H4 (cell line): ENCODE measurements around the gene ZDHHC8. TPM values are rescaled to one million over a fixed set of nuclear protein-coding genes. Genes with fewer than 3 reads are reported as not detected.

ENCODE experiments used
- DNase-seq: peaks from one replicate; pipeline ENCODE4 v3.0.0-alpha.2; 2015; ENCODE audit warnings: low spot score
- total RNA-seq: library from RNA; depleted of rRNA; stranded (reverse); fragments of >200 nt; shearing (Covaris generic); gene quantifications from 2 replicates; pipeline ENCODE4 v1.2.3, GENCODE V29; 2014; rRNA removed

The ZDHHC8 gene
- 4.3 and 6.9 TPM in 2 replicates for total RNA-seq

DNA sequence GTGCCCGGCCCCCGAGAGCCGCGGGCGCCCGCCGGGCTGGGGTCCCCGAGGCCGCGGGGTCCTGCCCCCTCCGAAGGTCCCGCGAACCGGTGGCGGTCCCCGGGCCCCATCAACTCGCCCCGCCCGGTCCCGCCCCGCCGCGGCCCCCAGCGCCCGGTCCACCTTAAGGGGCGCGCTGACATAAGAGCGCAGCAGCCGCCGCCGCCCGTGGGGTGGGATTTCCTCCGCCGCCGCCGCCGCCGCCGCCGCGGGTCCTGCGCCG lies at the start of gene ZDHHC8:
Gene ZDHHC8, plus strand, starts transcription at position 208 of the 262 bp plus-strand sequence. CDS start 144 bp downstream, outside the sequence.
- DNase-seq, result no peak

- no peak for DNase-seq
These were observed 48.3 kb upstream of the ZDHHC8 start for GRCh38 chr22:20083157-20083890.

- DNase-seq, result no peak
These were observed 47.6 kb upstream of the ZDHHC8 start for GRCh38 chr22:20083891-20084546.

- no peak for DNase-seq
These were observed 46.8 kb upstream of the ZDHHC8 start for GRCh38 chr22:20084547-20085413.

- DNase-seq, result no peak
These were observed 46.0 kb upstream of the ZDHHC8 start for GRCh38 chr22:20085651-20086050.

- DNase-seq, result no peak
These were observed 45.5 kb upstream of the ZDHHC8 start for GRCh38 chr22:20086101-20086599.

DNA sequence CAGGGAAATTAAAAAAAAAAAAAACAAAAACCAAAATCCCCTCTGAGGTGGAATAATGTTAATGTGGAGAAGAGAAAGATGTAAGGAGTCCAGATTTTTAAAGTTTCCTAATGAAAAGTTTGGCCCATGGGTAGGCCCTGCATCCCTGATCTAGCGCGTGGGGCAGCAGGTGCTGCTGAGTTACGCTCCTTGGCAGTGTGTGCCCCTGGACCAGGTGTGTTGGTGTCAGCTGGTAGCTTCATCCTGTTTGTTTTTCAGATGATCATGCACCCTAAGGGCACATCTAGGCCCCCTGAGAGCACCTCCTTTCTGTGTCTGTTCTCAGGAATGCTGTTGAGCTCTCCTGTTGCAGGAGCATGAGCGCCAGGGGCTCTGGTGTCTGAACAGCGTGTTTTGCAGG lies 44.8 kb upstream of the ZDHHC8 start:
- no peak for DNase-seq

GRCh38 chr22:20087319-20088262 lies 44.0 kb upstream of the ZDHHC8 start:
- DNase-seq, result no peak

- DNase-seq, result no peak
These were observed 43.3 kb upstream of the ZDHHC8 start for GRCh38 chr22:20088263-20088648.

- no peak for DNase-seq
These were observed 42.2 kb upstream of the ZDHHC8 start for GRCh38 chr22:20089226-20089976.

GRCh38 chr22:20089977-20090729 lies 41.5 kb upstream of the ZDHHC8 start:
- no peak for DNase-seq

GRCh38 chr22:20090730-20091240 lies 40.8 kb upstream of the ZDHHC8 start:
- DNase-seq, result no peak

DNA sequence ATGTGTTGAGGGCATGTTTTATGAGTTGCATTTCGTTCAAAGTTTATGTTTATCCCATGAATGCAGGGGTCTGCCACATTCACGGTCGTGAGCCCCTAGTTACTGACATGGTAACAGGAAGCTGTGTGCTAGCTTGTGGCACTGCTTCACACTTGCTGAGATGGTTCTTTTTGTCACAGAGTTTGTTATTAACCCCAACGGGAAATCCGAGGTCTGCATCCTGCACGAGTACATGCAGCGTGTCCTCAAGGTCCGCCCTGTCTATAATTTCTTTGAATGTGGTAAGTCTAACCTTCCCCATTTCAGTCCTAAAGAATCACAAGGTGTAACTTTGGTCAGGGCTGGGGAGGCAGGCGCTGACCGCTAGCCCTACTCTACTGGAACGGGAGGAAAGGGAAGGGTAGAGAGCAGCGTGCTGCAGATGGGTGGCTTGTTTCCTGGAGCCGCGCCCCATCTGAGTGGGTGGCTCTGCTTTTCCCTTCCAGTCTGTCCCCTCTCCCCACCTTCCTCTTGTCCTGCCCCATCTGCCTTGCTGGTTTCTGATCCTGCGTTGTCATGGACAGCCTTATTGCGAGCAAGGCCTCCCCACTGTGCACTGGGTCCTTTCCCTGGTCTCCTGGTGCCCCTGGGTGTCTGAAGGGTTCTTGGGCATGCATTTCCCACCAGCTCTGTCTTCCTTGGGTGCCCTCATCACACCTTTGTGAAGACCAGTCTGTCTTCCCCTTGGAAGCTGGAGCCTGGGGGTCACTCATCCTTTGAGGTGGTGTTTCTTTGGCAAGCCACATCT lies 39.7 kb upstream of the ZDHHC8 start:
- no peak for DNase-seq

DNA sequence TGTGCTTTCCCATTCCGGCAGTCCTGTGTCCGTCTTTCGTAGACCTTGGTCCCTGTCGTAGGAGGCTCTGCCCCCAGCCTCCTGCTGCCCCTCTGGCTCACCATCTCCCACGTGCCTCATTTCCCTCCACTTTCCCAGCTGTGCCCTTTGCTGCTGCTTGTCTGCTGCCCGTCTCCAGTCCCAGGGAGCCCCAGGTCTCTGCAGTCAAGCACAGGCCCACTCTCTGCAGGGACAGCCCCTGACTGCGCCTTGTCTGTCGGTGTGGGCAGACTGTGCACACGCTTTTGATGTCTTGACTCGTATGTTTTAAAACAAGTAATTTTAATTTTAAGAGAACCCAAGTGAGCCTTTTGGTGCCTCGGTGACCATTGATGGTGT lies 39.1 kb upstream of the ZDHHC8 start:
- no peak for DNase-seq

GRCh38 chr22:20093418-20094196 lies 38.0 kb upstream of the ZDHHC8 start:
- DNase-seq, result no peak

DNA sequence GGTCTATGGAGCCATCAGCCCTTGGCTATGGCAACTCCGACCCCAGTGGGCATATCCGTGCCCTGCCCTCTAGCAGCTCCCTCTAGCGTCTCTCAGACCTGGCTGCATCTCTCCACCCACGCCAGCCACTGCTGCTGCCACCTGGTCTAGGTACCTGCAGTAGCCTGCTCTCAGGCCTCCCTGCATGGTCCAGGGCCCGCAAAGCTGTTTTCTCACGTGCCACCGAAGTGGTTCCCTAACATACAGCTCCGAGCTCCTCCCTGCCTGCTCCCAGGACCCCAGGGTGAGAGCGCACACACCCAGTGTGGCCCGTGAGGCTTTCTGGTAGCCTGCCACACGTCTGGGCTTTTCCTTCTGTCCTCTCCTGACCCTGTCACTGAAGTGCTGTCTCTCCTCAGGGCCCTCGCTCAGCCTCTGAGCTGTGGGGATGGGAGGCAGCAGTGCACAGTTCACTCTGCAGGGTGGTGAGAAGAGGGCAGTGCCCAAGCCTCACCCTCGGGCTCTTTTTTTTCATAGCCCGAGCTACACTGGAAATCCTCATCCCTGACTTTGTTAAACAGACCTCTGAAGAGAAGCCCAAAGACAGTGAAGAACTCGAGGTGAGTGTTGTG lies 37.3 kb upstream of the ZDHHC8 start:
- no peak for DNase-seq

- DNase-seq, result no peak
These were observed 36.1 kb upstream of the ZDHHC8 start for GRCh38 chr22:20095521-20095920.
